GM19240 (cell line): Measurements from ENCODE around the gene LRP1.
A peak's percentile ranks its signal among the peaks of the same experiment; 100 is the strongest.

Experiments
- DNase-seq: peaks from one replicate; pipeline ENCODE4 v3.0.0; 2011; ENCODE audit warnings: low spot score; ENCODE audit not compliant: insufficient read length

LRP1 gene

DNA sequence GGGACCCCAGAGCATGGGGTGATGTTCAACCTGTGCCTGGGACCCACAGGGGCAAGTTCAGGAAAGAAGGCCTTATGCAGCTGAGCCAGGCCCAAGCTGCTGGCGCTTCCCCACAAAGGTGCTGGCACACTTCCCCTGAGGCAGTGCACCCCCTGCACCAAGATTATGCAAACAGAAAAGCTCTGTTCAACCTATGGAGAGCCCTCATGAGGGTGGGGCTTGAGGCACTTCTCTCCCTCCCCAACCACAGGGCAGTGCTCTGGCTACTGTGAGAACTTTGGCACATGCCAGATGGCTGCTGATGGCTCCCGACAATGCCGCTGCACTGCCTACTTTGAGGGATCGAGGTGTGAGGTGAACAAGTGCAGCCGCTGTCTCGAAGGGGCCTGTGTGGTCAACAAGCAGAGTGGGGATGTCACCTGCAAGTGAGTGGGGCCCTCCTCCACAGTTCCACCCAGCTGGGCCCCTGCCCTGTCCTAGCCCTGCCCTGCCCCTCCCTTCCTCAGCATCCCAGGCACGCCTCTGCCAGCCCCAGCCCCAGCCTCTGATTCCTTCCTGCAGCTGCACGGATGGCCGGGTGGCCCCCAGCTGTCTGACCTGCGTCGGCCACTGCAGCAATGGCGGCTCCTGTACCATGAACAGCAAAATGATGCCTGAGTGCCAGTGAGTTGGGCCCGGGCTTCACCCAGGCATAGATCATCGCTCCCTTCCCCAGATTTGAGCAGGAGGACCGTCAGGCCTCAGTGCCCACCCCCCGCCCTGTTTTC is 82.8 kb downstream of the LRP1 start:
- no peak for DNase-seq

DNA sequence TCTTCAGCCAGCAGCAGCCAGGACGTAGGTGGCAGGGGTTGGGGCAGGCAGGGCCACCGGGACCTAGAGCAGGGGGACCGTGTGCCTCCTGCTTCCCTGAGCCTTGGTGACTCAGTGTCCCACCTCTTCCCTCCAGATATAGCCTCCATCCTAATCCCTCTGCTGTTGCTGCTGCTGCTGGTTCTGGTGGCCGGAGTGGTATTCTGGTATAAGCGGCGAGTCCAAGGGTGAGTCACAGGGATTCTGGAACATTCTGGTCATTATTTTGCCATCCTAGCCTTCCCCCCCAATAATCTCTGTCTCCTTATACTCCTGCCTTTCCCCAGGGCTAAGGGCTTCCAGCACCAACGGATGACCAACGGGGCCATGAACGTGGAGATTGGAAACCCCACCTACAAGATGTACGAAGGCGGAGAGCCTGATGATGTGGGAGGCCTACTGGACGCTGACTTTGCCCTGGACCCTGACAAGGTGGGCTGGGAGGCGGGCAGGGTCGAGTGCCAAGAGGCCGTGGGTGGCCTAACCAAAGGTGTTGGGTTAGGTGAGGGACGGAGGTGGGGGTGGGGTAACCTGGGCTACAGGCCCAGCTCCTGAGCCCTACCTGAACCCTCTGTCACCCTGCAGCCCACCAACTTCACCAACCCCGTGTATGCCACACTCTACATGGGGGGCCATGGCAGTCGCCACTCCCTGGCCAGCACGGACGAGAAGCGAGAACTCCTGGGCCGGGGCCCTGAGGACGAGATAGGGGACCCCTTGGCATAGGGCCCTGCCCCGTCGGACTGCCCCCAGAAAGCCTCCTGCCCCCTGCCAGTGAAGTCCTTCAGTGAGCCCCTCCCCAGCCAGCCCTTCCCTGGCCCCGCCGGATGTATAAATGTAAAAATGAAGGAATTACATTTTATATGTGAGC is 83.8 kb downstream of the LRP1 start:
- DNase-seq = no peak

DNA sequence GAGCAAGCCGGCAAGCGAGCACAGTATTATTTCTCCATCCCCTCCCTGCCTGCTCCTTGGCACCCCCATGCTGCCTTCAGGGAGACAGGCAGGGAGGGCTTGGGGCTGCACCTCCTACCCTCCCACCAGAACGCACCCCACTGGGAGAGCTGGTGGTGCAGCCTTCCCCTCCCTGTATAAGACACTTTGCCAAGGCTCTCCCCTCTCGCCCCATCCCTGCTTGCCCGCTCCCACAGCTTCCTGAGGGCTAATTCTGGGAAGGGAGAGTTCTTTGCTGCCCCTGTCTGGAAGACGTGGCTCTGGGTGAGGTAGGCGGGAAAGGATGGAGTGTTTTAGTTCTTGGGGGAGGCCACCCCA is 84.4 kb downstream of the LRP1 start:
- no peak for DNase-seq

DNA sequence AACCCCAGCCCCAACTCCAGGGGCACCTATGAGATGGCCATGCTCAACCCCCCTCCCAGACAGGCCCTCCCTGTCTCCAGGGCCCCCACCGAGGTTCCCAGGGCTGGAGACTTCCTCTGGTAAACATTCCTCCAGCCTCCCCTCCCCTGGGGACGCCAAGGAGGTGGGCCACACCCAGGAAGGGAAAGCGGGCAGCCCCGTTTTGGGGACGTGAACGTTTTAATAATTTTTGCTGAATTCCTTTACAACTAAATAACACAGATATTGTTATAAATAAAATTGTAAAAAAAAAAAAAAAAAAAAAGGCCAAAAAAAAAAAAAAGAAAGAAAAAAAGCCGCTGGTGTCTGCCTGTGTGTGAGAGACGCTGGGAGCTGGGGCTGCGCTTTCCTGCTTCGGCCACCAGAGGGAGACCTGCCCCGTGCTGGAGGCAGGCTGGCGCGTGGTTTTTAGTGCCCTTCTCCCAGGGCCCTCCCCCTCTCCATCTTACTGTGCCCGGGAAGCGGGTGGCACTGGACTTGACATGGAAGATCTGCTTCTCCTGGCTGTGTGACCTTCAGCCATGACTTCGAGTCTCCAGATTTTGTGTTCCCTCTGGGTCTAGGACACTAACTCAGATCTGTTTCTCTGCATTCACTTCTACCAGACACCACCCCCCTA is 84.9 kb downstream of the LRP1 start:
- peak; percentile 99 for DNase-seq

DNA sequence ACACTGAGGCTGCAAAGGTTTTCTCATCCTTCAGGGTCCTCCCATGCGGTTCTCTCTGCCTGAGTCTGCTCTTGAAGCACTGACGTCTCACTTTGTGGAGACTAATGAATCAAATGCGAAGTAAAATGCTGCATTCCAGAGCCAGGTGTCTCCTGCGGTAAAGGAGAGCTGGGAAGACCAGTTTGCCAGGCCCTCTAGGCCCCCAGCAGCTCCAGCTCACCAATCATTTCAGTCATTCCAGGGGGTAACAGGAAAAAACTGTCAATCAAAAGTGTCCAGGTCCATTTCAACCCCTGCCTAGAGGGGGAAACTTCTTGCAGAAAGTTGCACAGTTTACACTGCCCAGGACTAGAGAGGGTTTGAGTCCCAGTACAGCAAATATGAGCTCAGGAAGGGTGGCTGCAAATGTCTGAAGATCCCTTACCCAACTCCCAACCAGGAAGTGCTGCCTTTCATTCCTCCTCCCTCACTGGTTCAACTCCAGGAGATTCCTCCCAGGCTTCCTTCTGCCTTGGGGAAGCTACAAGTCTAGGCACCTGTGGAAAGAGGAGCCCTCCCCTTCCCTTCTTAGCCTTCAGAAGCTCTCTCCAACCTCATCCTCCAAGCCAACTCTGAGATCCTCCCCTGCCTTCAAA is 85.6 kb downstream of the LRP1 start:
- DNase-seq = no peak

DNA sequence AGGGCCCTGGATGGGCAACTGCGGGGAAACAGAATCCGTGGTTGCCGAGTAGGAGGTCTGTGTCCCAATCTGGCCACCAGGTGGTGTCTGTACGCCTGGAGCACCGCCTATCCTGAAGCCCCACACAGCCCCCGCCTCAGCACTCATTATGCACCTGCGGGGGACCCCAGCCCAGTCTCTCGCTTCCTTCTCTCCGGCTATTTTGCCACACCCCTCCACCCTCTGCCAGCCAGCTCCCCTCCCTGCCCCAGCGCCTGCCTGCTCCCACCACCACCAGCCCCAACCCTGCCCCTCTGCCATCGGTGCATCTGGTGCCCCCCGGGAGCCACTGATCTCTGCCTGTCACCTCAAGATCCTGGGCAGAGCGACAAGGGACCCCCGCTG is 86.1 kb downstream of the LRP1 start:
- peak; percentile 87 for DNase-seq

DNA sequence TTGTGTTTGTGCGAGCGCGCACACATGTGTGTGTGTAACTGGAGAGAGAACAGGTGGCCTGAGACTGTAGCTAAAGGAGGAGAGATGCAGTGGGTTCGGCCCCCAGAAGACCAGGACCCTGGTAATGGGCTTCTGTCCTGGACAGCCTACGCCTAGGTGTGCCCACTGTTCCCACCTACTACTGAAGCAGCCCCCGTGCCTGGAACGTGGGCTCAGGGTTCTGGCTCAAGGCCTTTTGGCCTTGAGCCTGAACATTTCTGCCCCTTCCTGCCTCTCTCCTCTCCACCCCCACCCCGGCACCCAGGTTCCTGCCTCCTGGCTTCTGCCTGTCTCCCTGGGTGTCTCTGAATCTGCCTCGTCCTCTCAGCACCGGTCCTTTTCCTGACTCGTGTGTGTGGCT is 86.8 kb downstream of the LRP1 start:
- DNase-seq = no peak

DNA sequence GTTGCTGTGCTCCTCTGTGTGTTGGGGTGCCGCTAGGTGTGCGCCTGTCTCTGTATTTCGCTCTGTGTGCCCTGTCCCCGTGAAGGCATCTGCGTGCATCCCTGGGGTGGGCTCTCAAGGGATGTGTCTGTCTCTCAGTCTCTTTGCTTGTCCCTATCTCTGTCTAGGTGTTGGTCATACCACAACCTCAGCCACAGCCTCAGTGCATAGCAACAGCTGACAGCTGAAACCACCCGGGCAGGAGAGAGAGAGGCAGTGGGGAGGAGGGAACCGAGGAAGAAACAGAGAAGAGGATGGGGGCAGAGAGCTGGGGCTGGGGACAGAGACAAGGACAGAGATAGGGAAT is 87.4 kb downstream of the LRP1 start:
- peak; percentile 77 for DNase-seq

DNA sequence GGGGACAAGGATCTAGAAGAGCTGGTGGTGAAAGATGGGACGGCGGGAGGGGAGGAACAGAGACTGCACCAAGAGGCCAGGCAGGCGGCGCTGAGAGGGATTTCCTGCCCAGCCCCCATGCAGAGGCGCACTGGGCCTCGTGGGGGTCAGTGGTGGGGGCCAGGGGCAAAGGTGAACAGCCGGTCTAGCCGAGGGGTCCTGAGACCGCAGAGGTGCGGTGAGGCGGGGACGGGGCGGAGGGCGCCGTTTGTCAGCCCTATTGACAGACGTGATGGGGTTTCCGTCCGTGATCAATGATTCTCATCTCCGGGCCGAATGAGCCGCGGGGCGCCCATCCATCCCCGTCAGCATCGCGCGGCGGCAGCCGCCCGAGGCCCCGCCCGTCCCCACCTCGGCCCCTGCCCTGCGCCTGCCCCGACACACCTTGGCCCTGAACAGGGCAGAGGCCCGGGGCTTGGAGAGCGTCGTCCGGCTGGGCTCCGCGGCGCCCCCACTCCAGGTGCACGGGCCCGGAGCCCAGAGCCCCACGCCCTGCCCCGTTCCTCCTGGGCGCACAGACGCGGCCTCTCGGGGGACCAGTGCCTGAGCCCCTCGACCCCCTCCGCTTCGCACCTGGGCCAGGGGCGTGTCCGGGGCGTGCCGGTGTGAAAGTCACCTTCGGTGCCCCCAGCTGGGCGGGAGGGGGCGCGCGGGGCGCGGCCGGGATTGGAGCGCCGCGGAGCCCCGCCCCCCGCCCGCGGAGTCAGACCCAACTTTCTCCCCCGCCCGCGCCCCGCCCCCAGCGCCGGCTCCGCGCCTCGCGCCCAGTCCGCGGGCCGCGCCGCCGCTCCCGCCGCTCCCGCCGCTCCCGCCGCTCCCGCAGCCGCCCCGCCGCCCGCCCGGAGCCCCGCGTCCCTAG is 88.0 kb downstream of the LRP1 start, which contains the start of gene NXPH4:
Gene NXPH4 (plus strand): TSS at position 781 of the 898 bp plus-strand sequence. CDS start 176 bp downstream, outside the sequence.
- DNase-seq = no peak

DNA sequence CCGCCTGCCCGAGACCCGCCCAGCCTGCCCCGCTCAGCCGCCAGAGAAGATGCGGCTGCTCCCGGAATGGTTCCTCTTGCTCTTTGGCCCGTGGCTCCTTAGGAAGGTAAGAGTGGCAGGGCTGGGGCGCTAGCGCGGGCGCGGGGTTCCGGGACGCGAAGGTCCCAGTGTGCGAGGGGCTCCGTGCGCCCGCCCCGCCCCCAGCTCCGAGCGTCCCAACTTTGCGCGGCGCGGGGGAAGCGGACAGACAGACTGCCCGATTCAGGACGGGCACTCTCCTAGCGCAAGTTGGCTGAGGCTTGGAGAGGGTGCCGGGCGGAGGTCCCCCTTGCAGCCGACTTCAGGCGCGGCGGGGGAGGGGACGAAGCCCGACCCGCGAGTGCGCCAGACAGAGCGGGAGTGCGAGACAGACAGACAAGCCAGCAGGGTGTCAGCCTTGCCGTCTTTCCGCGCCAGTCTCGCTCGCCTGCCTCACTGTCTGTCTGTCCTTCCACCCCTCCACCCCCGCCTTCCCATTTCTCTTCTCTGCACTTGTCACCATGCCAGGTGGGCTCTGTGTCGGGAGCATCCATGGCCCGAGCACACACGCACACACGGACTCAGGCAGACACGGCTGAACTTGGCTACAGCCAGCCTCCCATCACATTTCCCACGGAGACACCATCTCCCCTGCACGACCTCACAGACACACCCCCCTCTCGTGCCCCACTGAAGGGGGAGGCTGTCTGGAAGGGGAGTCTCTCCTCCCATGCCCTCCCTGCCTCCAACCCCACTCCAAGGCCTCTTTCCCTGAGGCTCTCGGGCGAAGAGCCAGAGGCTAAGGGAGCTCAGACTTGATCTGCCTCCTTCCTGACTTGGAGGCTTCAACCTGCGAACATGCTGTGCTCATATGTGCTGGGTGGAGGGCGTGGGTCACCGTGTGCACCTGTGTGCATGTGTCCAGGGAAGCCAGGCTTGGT is 88.9 kb downstream of the LRP1 start:
- no peak for DNase-seq

DNA sequence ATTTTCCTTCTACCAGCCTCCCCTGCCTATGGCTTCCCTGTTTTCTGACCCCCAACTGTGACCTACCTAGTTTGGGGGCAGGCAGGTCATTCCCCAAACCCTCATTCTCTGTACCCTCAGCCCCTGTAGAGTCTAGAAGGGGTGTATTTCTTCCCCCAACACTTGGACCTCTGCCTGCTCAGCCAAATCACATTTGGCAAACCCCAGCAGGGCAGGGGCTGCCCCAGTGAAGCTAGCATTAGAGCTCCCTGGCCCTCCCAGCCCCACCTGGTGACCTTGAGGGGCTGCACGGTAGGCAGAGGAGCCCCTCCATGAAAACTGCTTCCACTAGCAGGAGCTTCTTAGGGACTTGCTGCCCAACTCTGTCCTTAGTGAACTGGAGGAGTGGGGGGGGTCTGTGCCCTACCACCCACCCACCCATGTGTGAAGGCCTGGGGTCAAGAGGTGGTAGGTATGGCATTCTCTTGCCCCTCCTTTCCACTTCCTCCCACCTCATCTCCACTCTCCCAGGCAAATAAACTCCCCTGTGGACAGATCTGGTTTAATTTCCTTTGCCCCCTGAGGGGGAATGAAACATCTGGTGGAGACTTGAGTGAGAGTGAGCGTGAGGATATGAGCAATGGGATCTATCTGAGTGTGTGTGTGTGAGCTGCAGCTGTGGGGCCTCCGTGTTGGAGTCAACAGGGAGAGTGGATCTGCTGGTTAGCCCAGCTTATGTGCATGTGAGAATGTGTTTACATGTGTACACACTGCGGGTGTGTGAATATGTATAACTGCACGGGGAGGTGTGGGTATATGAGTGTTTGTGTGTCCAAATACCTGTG is 90.0 kb downstream of the LRP1 start:
- no peak for DNase-seq

DNA sequence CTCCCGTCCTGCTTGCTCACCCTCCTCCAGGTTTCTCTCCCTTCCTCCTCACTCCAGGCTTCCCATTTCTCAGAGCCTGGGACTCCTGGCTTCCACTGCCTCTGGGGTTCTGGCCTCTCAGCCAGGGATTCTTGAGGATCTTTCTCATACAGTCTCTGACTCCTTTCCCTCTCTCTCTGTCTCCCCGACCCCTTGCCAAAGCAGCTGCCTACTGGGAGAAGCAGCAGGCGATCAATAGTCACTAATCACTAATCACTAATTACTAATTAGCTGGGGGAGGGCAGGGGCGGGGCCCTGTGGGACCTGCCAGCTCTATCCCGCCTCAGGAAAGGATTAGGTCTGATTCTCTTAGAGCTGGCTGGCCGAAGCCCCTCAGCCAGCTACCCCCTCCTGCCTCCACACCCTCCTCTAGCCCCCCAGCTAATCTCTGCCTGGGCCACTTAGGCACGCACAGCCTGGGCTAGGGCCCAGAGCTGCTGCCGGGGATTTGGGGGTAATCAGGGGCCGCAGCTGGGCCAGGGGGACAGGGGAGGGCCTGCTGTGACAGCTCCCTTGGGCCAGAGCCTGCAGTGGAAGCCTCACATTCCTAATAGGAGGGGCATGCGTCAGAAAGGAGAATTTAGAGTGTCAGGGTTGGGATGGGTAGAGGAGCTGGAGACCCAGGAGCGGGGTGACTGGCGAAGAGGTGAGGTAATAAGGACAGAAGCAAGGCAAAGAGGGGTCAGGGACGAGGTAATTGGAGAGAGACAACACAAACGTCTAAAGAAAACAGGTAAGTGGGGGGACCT is 91.1 kb downstream of the LRP1 start:
- DNase-seq = no peak

DNA sequence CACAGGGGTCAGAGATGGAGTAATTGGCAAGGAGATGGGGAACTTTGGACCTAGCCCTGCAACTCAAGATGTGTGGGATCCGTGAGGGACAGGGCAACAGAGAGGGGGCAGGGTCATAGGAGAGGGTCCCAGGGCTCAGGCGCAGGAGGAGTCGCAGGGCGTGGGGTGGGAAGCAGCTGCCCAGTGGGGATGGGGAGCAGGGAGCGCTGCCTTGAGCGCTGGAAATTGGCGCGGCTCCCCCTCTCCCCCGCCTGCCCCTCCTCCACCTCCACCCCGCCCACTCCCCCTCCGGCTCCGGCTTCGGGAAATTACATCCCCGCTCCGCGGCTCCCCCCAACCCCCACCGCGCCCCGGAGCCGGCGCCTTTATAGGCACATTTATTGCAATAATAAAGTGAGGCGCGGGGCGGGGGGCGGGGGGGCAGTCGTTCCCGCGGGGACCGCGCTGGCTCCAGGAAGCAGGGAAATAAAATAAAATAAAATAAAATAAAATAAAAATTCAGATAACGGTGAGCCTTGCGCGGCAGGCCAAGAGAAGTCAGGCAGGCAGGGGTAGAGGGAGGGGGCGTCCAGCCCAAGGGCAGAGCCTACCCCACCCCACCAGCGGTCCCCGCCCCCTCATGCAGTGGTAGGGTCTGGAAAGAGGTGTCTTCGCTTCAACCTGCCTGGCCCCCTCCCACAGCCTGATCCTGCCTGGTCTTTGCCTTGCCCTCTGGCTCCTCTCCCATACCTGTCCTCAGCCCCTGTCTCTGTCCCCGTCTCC is 91.9 kb downstream of the LRP1 start:
- DNase-seq = no peak

DNA sequence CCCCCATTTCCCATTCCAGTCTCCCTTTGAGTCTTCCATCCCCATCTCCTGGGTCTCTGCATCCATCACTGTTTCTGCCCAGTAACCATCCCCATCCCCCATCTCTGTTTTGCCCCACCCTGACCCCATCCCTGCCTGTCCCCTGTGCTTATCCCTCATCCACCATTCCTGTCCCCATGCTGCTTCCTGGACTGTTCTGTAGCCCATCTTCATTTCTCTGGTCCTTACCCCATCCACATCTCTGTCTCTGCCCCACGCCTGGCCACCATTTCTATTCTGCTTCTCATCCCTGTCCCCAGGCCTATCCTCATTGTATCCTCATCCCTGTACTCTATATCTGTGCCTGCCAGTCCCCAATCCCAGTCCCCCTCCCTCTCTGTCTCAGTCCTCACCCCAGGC is 92.5 kb downstream of the LRP1 start:
- no peak for DNase-seq

DNA sequence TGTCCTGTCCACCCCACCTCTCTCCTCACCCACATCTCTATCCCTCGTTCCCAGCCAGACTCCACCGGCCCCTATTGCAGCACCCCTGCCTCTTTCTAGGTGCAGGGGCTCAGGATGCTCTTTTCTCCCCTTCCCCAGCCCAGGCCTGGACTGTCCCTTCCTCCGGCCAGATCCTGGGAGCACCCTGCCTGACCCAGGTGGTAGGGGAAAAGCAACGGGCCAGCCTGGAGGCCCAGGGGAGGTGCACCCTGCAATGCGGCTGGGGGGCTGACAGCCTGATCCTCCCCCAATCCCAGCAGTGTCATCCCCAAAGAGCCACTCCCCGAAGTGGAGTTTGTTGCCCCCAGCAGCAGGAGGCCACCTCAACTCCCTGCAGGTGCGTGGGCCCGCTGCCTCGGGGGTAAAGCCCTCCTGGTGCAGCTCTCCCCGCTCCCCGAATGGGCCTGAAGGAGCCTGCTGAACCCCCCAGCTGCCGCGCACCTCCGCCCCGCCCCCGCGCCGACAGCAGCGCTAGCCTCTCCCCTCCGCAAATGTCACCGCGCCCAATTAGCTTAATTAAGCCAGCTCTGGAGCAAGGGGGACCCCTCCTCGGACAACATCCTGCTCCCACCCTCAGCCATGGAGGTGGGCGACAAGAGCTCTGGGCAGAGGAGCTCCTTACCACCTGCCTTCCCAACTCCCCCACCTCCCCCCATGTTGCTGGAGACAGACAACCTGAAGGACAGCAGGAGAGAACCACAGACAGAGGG is 93.1 kb downstream of the LRP1 start:
- DNase-seq = no peak
